Activated gamma-delta T cell (primary cell): ENCODE measurements around the gene RYR2.

ENCODE experiments used
- DNase-seq: peaks from one replicate; lab custom pipeline; 2025; lab: John Stamatoyannopoulos, UW
- total RNA-seq, 2 donors: gene quantifications; one replicate each; lab custom pipeline; 2026; lab: John Stamatoyannopoulos, UW

RYR2 gene
- 0 to 0.31 reads per million in 2 donors for total RNA-seq

DNA sequence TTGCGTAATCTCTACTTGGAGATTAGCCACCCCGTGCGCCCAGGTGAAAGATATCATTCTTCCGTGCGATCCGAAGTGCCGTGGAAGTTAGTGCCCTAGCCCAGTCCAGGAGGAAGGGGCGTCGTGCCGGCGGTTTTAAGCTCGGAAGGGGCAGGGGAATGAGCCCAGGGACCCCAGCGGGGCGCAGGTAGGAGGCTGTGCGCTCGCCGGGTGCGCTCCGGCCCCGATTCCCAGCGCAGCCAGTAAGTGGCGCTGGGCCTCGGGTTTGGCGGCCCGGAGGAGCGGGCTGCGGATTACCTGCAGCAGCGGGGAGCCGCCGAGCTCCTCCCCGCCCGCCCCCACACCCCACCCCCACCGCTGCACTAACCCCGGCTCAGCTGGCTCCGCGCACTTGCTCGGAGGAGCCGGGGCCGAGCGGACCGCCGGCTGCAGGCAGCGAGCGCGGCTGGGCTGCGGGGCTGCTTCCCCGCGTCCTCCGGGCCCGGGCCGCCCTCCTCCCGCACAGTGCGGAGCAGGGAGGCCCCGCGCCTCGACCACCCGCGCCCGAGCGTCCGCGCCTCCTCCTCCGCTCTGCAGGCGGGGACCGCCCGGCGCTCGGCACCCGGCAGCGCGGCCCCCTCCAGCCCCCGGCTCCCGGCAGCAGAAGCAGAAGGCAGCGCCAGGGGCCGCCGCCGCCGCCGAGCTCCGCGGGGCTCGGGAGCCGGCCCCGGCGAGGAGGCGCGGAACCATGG lies at the start of gene RYR2:
RYR2 (plus strand) TSS at position 390 of the 731 bp plus-strand sequence; CDS start at position 728, 338 bp downstream.
- DNase-seq = no peak

DNA sequence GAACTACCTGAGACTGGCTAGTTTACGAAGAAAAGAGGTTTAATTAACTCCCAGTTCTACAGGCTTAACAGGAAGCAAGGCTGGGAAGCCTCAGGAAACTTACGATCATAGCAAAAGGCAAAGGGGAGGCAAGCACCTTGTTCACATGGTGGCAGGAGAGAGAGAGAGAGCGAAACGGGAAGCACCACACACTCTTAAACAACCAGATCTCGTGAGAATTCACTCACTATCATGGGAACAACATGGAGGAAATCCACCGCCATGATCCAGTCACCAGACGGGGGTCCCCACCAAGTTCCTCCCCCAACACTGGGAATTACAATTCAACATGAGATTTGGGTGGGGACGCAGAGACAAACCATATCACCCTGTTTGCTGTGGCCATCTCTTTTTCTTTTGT lies 49.5 kb upstream of the RYR2 start:
- DNase-seq = no peak

- no peak for DNase-seq
These were observed 47.5 kb upstream of the RYR2 start for GRCh38 chr1:236994450-236994849.

DNA sequence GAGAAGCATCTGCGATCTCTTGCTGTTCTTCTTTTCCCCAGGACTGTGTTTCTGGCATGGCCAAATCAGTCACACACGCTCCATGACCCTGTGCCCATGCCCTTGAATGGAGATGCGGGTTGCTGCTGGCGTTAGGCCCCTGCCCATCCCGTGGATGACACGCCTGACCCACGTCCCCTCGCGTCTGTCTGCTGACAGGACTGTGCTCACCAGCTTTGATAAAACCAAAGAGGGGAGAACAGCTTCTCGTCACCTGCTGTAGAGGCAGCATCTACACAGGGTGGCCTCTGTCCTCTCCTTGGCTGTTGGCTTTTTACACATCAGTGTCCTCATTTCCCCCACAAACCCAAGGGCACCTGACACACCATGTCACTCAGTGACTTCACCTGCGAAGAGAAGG lies 44.6 kb upstream of the RYR2 start:
- no peak for DNase-seq

DNA sequence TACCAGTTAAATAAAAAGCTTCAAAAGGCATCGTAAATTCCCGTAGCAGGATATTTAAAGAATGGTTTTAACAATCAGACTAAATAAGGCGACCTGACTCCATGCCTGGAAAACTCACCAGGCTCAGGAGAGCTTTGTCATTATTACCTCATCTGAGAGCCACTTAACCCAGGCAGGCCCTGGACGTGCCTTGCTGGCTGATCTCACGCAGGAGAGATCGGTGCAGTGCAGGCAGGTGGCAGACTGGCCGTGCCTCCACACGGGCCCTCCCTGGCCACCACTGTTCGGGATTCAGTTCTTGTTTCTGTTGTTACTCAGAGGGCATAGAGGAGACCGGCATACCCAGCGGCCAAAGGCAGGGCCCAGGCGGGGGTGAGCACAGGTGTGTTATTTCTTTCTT lies 44.1 kb upstream of the RYR2 start:
- no peak for DNase-seq

DNA sequence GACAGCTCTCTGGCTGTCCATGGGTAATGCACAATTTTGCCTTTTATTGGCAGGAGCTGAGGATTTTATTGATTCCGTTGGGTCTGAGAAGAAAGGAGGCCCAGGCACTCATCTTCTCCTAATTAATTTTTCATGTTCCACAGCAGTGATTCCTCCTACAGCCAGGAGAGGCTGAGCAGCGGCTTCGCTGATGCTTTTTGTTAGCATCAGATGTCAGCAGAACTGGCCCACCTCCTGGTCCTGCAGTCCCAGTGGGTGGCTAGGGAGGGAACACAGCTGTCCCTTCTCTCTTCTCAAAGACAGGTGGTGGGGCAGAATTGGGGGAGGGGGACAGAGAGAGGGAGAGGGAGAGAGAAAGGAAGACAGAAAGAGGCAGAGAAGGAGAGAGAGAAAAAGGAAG lies 43.4 kb upstream of the RYR2 start:
- no peak for DNase-seq

DNA sequence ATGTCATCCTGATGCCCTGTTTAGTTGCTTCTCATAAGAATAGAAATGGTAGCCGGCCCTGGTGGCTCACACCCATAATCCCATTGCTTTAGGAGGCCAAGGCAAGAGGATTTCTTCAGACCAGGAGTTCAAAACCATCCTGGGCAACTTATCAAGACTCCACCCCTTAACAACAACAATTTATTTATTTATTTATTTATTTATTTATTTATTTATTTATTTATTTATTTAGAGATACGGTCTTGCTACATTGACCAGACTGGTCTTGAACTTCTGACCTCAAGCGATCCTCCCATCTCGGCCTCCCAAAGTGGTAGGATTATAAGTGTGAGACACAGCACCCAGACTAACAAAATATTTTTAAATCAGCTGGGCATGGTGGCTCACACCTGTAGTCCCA lies 41.8 kb upstream of the RYR2 start:
- no peak for DNase-seq

DNA sequence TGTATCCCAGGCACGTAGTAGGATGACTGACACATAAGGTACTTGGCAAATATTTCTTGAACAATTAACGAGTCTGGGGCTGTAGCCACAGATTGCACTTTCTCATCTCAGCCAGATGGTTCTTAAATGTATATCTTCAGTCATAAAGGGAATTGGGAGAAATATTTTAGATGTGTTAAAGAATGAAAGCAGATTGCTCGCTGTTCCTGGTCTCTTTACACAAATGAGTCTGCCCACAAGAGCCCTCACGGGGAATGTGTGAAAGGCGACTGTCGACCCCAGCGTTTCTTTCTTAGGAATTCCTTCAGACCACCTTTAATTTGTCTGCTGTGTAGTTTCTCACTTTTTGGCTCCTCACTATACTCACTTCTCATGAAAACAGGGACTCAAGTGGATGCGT lies 38.5 kb upstream of the RYR2 start:
- no peak for DNase-seq

- DNase-seq = no peak
These were observed 37.9 kb upstream of the RYR2 start, which contains the start of gene MT1HL1 for GRCh38 chr1:237004116-237004515. TSS of gene MT1HL1 (minus strand) at chr1:237004441. CDS start at chr1:237004372, 69 bp downstream.

GRCh38 chr1:237005674-237006073 lies 36.3 kb upstream of the RYR2 start:
- no peak for DNase-seq

DNA sequence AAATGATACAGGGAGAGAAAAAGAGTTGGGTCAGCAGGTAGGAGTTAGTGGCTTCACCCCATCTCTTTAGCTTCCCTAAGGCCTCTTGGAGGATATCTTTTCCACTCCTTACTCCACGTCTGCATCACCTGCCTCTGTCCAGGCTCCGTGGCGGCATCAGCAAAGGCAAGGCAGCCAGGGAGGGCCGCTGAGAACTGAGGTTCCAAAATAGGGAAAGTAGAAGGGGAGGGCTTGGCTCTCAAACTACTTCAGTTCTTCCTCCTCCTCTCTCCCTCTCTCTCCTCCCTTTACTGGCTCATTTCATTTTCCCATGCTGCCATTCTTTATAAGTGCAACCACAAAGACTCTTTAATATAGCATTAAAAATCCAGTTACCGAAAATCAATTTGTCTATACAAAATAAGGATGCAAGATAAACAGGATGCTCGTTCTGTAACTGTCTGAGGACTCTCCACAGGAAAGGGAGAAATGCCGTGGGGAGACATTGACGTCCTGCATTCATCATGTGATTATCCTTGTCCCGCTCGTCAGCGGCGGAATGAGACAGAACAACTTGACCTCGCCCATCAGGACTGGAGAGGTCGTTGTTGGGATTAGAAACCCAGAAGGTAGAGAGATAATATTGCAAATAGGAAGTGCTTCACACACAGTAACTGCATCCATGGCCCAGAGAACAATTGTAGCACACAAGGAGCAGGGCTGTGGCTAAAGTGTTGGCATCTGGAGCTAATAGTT lies 34.7 kb upstream of the RYR2 start:
- DNase-seq = no peak

DNA sequence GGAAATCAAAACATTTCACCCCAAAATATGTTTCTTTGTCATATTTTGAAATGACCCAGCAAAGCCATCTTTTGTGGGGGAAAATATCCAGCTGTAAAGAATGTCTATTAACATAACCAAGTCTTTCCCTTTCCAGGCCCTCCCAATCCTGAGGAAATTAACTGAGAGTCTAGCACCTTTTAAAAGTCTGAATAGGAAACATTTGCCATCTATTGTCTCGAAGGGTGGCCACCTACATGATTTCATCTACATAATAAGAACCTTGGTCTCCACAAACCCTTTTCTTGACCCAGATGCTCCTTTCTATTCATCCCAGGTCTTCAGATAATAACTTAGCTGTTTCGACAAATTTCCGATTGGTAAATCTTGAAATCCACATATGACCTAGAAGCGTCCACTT lies 32.4 kb upstream of the RYR2 start:
- no peak for DNase-seq

- no peak for DNase-seq
These were observed 30.6 kb upstream of the RYR2 start for GRCh38 chr1:237011432-237011831.

DNA sequence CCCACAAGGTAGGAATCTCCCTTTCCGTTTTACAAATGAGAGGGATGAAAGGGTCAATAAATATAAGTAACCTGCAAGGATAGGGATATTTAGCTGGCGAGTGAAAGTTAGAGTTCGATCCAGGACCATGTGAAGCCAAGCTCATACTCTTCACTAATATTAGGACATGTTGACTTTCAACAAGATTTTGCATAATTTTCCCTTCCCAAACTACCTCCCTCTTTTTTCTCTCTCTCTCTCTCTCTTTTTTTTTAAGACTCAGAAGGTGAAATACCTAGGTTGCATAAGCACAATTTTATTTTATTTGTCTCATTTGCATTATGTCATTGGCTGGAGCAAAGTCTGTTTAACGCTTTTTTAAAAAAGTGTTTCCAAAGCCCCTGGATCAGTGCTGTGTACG lies 29.6 kb upstream of the RYR2 start:
- DNase-seq = no peak

- no peak for DNase-seq
These were observed 29.1 kb upstream of the RYR2 start for GRCh38 chr1:237012788-237013383.

GRCh38 chr1:237013608-237014007 lies 28.4 kb upstream of the RYR2 start:
- no peak for DNase-seq

GRCh38 chr1:237016626-237017025 lies 25.4 kb upstream of the RYR2 start:
- DNase-seq = no peak

DNA sequence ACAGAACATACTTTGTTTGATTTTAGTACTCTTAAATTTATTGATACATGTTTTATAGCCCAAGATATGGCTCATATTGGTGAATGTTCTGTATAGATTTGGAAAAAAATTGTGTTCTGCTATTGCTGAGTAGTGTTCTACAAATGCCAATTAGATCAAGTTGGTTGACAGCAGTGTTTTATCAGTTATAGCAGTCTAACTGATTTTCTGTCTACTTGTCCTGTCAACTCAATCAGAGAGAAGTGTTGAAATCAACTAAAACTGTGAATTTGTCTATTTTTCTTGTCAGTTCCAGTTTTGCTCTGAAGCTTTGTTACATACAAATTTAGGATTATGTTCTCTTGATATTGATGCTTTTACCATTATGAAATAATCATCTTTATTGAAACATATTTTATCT lies 23.1 kb upstream of the RYR2 start:
- no peak for DNase-seq

DNA sequence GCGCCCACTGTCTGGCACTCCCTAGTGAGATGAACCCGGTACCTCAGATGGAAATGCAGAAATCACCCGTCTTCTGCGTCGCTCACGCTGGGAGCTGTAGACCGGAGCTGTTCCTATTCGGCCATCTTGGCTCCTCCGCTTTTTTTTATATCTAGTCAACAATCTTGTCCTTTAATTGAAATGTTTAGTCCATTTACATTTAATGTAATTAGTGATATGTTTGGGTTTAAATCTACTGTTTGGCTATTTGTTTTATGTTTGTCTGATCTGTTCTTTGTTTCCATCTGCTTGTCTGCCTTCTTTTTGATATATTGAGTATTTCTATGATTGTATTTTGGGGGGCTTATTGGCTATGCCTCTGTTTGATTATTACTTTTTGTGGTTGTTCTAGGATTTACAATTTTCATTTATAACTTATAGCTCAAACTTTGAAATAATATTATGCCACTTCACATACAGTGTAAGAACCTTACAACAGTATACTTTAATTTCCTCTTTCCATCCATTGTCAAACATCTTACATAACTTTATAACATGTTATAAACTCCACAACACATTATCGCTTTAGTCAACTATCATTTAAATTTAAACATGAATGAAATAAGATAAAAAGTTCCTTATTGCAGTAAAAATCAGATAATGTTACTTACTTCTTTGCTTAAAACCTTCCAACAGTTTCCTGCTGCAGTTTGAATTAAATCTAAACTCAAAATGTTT lies 16.5 kb upstream of the RYR2 start:
- DNase-seq = no peak

DNA sequence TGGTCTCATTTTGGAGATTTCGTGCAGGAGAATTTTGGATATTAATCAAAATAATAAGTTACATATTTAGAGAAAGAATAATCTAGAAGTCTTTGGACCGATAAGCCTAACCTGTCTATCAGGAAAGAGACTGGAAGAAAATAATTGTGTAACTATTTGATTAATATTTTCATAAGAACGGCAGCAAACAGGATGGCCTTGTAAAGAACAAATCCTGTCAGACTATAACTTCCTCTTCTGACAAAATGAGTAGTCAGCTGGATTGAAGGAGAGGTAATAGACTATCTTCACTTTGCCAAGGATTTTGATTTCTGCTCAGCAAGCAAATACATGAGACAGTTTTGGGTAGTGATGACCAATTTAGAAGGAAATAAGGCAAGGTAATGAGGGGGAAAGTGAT lies 12.7 kb upstream of the RYR2 start:
- DNase-seq = no peak

- no peak for DNase-seq
These were observed 12.0 kb upstream of the RYR2 start for GRCh38 chr1:237029850-237030535.

GRCh38 chr1:237031480-237031879 lies 10.5 kb upstream of the RYR2 start:
- DNase-seq = no peak
